ENCODE results near the gene COL13A1. TPM values are rescaled to one million over a fixed set of nuclear protein-coding genes. Genes with fewer than 3 reads are reported as not detected.

The COL13A1 gene
- total and polyA plus RNA-seq, 2 of the 8 experiments (the other 6 are each of a cell fraction or from before 2014, with no cell fraction given), result 2.6 to 5.2 TPM

GRCh38 chr10:69960606-69960987 is 158.9 kb downstream of the COL13A1 start:
- Histone ChIP-seq H3K79me2 (ENCODE audit: control insufficient read depth in 1 of 2, insufficient read depth in 2 of 2, low read length in 2 of 2) (no peaks in the 10 kb centered on the region), H3K18ac (ENCODE audit: extremely low read depth, low read length) (no peak overlapping the region), H2BK120ac (replicated peaks; ENCODE audit: low read depth, low read length) (no peak overlapping the region), H4K20me1 (replicated peaks in 1 of 2; ENCODE audit: control insufficient read depth in 1 of 2, insufficient read depth in 2 of 2, low read length in 2 of 2) (no peaks in the 10 kb centered on the region), H3K4me1 (replicated peaks in 1 of 4; ENCODE audit: control insufficient read depth in 3 of 4, insufficient read depth in 4 of 4, low read length in 3 of 4) (peaks cover 0 to 3% (median 0%) of the 10 kb centered on the region in 4 experiments; a peak in 1 of 7 replicates), H2BK5ac (ENCODE audit: low read depth, low read length) (no peak overlapping the region), H3K27ac (ENCODE audit: low read depth, low read length) (no peak overlapping the region), H3K36me3 (ENCODE audit: control insufficient read depth in 2 of 4, insufficient read depth in 4 of 4, low read length in 3 of 4) (no peaks in the 10 kb centered on the region), H3K27me3 (replicated peaks in 1 of 4; ENCODE audit: control insufficient read depth in 3 of 4, extremely low read depth in 1 of 4, insufficient read depth in 3 of 4, low read length in 3 of 4) (peaks cover 0 to 4% (median 2%) of the 10 kb centered on the region in 4 experiments; a peak in 2 of 7 replicates), H4K5ac (ENCODE audit: insufficient read length, low read depth, low read length) (no peak overlapping the region), H2BK12ac (ENCODE audit: low read depth, low read length) (no peak overlapping the region), H2BK20ac (ENCODE audit: low read length) (no peak overlapping the region), H4K91ac (replicated peaks; ENCODE audit: insufficient read length, low read length) (no peak overlapping the region), H2AK5ac (ENCODE audit: low read depth, low read length) (no peak overlapping the region), H3K4me3 (ENCODE audit: extremely low read depth in 1 of 4, insufficient read depth in 2 of 4, low read depth in 3 of 4, low read length in 4 of 4) (no peak overlapping the region), H3K23me2 (ENCODE audit: low read depth, low read length) (no peaks in the 10 kb centered on the region), H2BK15ac (ENCODE audit: low read length) (no peak overlapping the region), H3K9ac (replicated peaks in 1 of 4; ENCODE audit: extremely low read depth in 1 of 4, low read depth in 3 of 4, low read length in 3 of 4) (no peak overlapping the region), H3K14ac (ENCODE audit: insufficient read length) (no peak overlapping the region), H3K79me1 (ENCODE audit: low read depth, low read length) (no peaks in the 10 kb centered on the region), H2AFZ (ENCODE audit: low read length) (no peak overlapping the region), H4K8ac (ENCODE audit: extremely low read depth, insufficient read depth, low read length) (no peak overlapping the region), H3K4ac (replicated peaks; ENCODE audit: insufficient read length, low read depth, low read length) (no peak overlapping the region), H3K23ac (ENCODE audit: insufficient read length) (no peak overlapping the region), H3K4me2 (ENCODE audit: insufficient read depth in 1 of 2, low read depth in 2 of 2, low read length in 2 of 2) (no peak overlapping the region), H3K9me3 (ENCODE audit: insufficient read depth in 2 of 2, low read depth in 1 of 2, low read length in 1 of 2) (no peaks in the 10 kb centered on the region), H3K56ac (replicated peaks; ENCODE audit: insufficient read length, low read depth, low read length) (no peak overlapping the region)
- CTCF ChIA-PET (ENCODE audit: partially characterized antibody), result interaction anchor here (0.7 to 8.4 kb wide), 19 partner anchors 9 to 319 kb away, joined by 3 to 94 read pairs (median 5); no protein-coding TSS in a partner anchor
- FAIRE-seq (no peak), DNase-seq (ENCODE audit: low read depth in 1 of 2, low spot score in 2 of 2) (no peak)
- WGBS, 2 experiments (ENCODE audit: extremely low coverage in 1 of 2, insufficient coverage in 1 of 2, insufficient read length in 1 of 2, insufficient replicate concordance in 2 of 2, low coverage in 1 of 2, low lambda C conversion rate in 2 of 2, missing lambda C conversion rate in 1 of 2), result 85% methylated on average over 4 of the region's 4 CpGs; no CpG with 5 or more reads in 1 of the 2 experiments
- POLR2A ChIA-PET (ENCODE audit: partially characterized antibody), result no interaction called here
- TF ChIP-seq CHD2 (IDR thresholded peaks at IDR 0.05; ENCODE audit: low read length), result no peak
- no peak for TF ChIP-seq SP4 (IDR thresholded peaks at IDR 0.05; ENCODE audit: low read length)
- TF ChIP-seq CTBP2 (IDR thresholded peaks at IDR 0.05; ENCODE audit: borderline replicate concordance, insufficient read depth, insufficient read length, low read length), result no peak
- TF ChIP-seq NANOG (IDR thresholded peaks at IDR 0.05; ENCODE audit: insufficient read depth, low read depth, low read length, poor library complexity, severe bottlenecking), result no peak
- TF ChIP-seq TAF1 (IDR thresholded peaks at IDR 0.05; ENCODE audit: low read depth, low read length), result no peak
- no peak for TF ChIP-seq SIN3A (conservative IDR thresholded peaks at IDR 0.05 in 1 of 2, IDR thresholded peaks at IDR 0.05 in 1 of 2; ENCODE audit: low read depth in 1 of 2, low read length in 2 of 2)
- no peak for TF ChIP-seq HDAC6 (IDR thresholded peaks at IDR 0.05; ENCODE audit: low read depth, low read length)
- TF ChIP-seq PHF8 (conservative IDR thresholded peaks at IDR 0.05; ENCODE audit: low read depth, low read length), result no peak
- TF ChIP-seq EGR1 (IDR thresholded peaks at IDR 0.05; ENCODE audit: borderline replicate concordance, low read depth, low read length), result no peak
- no peak for TF ChIP-seq SIX5 (IDR thresholded peaks at IDR 0.05; ENCODE audit: low read depth, low read length)
- no peak for TF ChIP-seq RNF2 (IDR thresholded peaks at IDR 0.05; ENCODE audit: borderline replicate concordance, low read depth, low read length, missing control alignments, poor library complexity, severe bottlenecking)
- TF ChIP-seq ZNF274 (IDR thresholded peaks at IDR 0.05; ENCODE audit: borderline replicate concordance, extremely low read depth, low read length), result no peak
- TF ChIP-seq KDM4A (IDR thresholded peaks at IDR 0.05; ENCODE audit: low read depth, low read length, severe bottlenecking), result no peak
- TF ChIP-seq NRF1 (IDR thresholded peaks at IDR 0.05; ENCODE audit: low read depth, low read length), result no peak

Data from H1 (cell line).